Stimulated activated CD4-positive, alpha-beta T cell treated with anti-CD3 and anti-CD28 coated beads, Interleukin-4, amount 100 ng/mL, for 4 hours (primary cell): Measurements from ENCODE around the gene GDA.

Source experiments
- DNase-seq, 2 experiments: peaks; one replicate each; pipeline ENCODE4 v3.0.0-alpha.2; 2020

Gene GDA

GRCh38 chr9:72149231-72149975, at the start of gene GDA:
Gene GDA (plus strand): TSS chr9:72149440. CDS start chr9:72149560, 120 bp downstream.
- DNase-seq: no peak

GRCh38 chr9:72102520-72102919, 46.7 kb upstream of the GDA start:
- DNase-seq: no peak

GRCh38 chr9:72113056-72113455, 36.2 kb upstream of the GDA start:
- no peak for DNase-seq

GRCh38 chr9:72119853-72120252, 29.4 kb upstream of the GDA start:
- no peak for DNase-seq

DNA sequence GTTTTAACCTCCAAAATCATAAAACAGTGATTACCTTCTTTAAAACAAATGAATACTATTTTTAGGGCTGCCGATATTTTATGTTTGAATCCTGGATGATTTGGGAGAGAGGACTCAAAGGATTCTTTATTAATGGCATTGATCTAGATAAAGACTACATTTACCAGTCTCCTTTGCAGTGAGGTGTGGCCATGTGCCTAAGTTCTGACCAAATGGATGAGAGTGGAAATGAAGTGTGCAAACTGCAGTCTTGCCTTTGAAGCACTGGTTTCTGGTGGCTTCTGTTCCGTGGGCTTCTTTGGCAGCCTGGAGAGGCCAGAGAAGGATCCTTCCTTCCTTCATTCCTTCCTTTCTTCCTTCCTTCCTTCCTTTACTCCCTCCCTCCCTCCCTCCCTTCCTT, 24.3 kb upstream of the GDA start:
- no peak for DNase-seq

GRCh38 chr9:72127753-72128152, 21.5 kb upstream of the GDA start:
- no peak for DNase-seq

DNA sequence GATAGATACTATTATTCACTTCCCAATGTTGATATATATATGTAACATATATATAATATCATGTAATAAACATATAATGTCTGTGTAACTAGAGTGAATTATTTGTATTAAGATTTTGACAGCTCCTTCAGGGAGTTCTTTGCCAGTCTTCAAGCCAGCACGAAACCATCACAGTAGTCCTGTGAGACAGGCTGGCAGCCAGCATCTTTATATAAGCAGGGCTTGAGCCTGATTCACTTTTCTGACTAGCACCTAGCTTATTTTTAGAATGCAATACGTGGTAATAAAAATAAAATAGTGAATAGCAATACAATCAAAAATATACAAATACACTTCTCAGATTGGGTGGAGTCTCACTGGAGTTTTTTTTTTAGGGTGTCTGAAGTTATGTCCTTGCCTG, 20.7 kb upstream of the GDA start:
- no peak for DNase-seq

DNA sequence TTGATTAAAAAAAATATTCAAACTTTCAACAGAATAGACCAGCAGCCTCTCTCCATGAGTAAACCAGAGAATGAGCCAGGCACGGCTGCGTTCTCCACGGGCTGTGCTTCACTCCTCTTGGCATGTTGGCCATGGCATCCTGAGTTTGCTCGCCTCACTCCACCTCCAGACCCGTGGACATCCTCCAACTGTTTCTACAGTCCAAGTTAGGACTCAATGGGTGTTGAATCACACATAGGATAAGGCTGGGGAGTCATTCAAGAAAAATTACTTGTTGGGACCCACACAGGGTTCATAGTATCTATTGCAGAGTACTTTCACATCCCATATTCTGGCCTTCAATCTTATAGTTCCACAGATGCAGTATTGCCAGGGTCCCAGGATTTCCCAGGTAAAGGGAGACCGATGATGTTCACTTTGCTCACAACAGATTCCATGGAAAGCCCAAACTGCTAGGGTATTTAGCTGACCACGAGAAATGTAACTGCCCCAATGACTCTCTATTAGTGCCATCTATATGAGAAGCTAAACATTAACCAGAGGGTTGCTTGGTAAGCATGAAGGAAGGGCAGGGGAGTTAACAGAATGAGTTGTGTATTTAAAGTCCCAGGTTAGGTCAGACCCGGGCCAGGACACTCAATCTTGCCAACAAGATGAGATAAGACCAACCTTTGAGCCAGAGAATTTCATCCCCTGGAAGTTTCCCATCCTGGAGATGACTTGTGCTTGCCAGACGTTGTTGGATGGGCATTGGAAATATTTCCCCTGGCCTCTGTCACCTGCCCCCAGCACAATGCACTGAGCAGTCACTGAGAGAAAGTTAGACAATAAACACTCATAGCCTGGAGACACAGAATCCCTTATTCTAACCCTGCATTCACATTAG, 19.7 kb upstream of the GDA start:
- DNase-seq: no peak

GRCh38 chr9:72130321-72130720, 18.9 kb upstream of the GDA start:
- DNase-seq: no peak

DNA sequence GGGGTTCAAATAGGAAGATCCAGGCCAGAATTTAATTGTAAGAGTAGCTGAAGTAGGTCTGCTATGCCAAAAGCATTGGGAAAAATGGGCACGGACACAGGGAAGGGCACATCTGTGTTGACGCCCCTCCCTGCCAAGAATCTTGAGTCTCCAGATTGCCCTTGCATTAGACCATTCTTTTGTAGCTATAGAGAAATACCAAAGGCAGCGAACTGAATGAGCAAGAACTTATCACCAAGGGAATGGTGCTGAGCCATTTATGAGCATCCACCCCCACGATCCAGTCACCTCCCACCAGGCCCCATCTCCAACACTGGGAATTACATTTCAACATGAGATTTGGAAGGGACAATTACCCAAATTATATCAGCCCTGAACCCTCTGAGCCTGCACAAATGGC, 18.0 kb upstream of the GDA start:
- DNase-seq: no peak

DNA sequence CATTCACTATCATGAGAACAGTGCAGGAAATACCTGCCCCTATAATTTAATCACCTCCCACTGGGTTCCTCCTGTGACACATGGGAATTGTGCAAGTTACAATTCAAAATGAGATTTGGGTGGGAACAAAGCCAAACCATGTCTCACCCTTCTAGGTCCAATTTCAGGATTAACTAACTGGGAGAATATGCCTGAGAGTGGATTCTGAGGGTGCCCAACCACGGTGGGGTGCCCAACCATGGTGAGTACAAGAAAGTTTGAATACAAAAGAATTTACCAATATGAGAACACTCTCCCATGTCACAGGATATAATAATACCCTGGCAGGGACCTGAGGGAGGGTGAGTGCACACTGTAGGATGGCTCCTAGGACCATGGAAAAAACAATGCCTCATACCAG, 17.2 kb upstream of the GDA start:
- no peak for DNase-seq

GRCh38 chr9:72133365-72134035, 15.7 kb upstream of the GDA start:
- no peak for DNase-seq

DNA sequence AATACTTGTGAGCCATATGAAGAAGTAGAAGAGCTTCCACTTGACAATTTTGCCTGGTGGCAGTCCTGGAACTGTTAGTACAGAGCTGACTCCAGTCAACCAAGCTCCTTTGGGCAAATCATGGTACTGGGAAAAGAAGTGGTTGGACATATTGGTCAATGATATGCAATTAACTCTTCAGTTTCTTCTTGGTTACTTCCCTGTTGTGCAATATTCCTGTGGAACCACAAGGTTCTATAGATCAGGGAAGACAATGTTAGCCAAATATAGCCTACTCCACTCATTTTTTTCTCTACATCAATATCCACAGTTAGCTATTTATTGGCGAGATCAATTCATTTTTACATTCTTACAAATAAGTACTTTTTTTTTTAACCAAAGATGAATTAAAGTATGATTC, 14.4 kb upstream of the GDA start:
- no peak for DNase-seq

DNA sequence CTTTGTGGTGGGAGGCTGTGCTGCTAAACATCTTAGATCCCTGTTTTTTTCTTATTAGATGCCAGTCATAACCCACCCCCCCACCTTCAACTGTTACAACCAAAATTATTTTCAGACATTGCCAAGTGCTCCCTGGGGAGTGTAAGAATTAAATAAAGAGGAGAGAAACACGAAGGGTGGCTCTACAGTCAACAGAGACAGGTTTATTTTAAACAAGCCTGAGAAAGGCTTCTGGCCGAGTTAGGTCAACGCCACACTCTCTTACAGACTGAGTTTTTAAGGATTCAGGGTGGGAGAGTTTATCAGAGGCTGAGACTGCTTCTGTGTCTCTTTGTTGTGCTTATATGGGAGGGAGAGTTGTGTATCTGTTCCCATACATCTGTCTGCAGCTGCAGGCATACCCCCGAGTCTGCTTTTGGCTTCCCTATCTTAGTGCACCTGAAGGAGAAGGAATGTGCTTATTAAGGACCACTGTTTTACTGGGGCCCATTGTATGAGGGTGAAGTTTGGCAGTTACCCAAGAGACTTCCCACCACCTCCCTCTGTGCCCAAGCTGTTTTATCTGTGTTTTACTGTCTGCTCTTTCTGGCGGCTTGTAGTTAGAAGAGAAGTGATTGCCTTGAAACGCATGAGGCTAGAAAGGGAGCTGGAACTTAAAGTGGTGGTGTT, 11.4 kb upstream of the GDA start:
- no peak for DNase-seq

- DNase-seq: no peak
Observed at GRCh38 chr9:72139226-72139625, 10.0 kb upstream of the GDA start.

GRCh38 chr9:72140586-72140985, 8.7 kb upstream of the GDA start:
- no peak for DNase-seq

- DNase-seq: no peak
Observed at GRCh38 chr9:72141484-72141883, 7.8 kb upstream of the GDA start.

- DNase-seq: no peak
Observed at GRCh38 chr9:72144756-72145492, 4.3 kb upstream of the GDA start.

DNA sequence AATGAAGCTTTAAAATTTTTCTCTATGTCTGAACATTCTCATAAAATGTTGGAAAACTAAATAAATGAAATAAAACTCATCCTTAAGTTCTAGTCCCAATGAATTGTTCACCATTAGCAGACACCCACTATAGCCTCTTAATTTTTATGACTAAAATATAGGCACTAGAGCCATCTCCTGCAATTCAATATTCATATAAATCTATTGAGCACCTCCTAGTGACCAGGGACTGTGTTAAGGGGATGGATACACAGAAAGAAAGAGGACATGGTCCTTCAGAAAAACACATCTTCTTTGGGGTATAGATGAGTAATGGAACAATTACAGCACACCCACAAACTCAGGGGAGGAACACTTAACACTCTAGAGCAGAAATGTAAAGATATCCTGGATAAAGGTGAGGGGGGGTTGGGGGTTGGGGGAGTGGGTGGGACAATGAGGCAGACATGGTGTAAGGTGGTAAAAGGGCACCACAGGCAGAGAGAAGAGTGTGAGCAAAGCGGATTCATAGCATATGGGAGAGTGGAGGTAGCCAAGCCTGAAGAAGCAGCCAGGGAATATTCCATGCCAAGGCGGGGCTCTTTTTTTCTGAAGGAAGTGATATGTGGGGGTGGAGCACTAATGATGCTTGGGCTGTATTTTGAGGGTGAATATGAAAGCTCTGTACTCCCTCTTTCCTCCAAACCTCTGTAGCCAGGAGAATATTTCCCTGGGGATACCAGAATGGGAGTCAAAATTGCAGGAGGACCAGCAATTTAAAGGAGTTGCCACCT, 3.3 kb upstream of the GDA start:
- no peak for DNase-seq

DNA sequence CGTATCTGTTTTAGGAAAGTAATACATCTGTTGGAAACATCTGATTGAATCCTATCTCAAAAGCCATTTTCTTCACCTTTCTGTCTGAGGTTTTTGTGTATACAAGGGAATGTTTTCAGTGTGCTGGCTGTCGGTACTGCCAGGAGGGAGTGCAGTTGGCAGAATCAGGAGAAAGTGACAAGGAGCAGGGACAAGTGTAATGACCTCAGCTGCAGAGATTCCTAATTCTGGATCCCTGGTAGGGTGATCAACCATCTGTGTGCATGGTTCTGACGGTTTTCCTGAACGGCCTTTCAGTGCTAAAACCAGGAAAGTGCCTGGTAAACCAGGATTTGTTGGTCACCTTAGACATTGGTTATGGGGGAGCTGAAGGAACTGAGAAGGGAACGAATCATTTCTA, 1.6 kb upstream of the GDA start:
- no peak for DNase-seq

GRCh38 chr9:72150127-72150526, 887 bp downstream of the GDA start:
- DNase-seq: no peak

DNA sequence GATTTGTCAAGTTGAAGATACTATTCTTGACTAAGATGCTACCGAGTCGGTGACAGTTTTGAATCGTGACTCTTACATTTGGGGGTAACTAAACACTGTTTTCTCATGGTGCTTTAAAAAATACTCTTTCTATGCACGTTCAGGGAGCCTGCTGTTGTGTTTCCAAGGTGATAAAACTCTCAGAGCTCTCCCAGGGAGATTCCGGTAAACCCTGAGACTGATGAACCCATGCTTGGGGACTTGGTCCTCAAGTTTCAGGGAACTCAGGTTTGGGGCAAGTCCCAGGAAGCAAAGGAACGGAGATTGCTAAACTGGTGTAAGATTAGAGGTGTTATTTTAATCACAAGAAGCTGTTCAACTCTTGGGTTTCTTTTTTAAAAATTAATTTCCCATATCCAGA, 1.4 kb downstream of the GDA start:
- no peak for DNase-seq
